Neuronal stem cell (in vitro differentiated cells): ENCODE measurements around the gene SNRPA1.
A peak's percentile ranks its signal among the peaks of the same experiment; 100 is the strongest.

Source experiments
- DNase-seq: peaks from one replicate; pipeline ENCODE4 v3.0.0-alpha.2; 2013; ENCODE audit warnings: low spot score
- H2AFZ ChIP-seq: one replicate; pipeline ENCODE4 v1.6.1; 2013; ENCODE audit warnings: mild to moderate bottlenecking, low read length, inconsistent platforms
- H2AK5ac ChIP-seq: 2 replicates; pipeline ENCODE4 v1.6.1; 2013; ENCODE audit warnings: low read depth, mild to moderate bottlenecking, inconsistent platforms, low read length, moderate library complexity, mixed read lengths
- H2BK120ac ChIP-seq: 2 replicates; pipeline ENCODE4 v1.6.1; 2013; ENCODE audit warnings: low read depth, mild to moderate bottlenecking, inconsistent platforms, low read length, moderate library complexity, mixed read lengths
- H2BK12ac ChIP-seq: one replicate; pipeline ENCODE4 v1.6.1; 2013; ENCODE audit warnings: low read length, inconsistent platforms
- H2BK15ac ChIP-seq: 2 replicates; pipeline ENCODE4 v1.6.1; 2013; ENCODE audit warnings: mild to moderate bottlenecking, low read length, inconsistent platforms, mixed read lengths
- H2BK5ac ChIP-seq: one replicate; pipeline ENCODE4 v1.6.1; 2013; ENCODE audit warnings: inconsistent platforms, mild to moderate bottlenecking, low read length, moderate library complexity
- H3K14ac ChIP-seq: one replicate; pipeline ENCODE4 v1.6.1; 2013; ENCODE audit warnings: low read length, inconsistent platforms
- H3K18ac ChIP-seq: 2 replicates; pipeline ENCODE4 v1.6.1; 2013; ENCODE audit warnings: low read length, inconsistent platforms
- H3K23ac ChIP-seq: 2 replicates; pipeline ENCODE4 v1.6.1; 2013; ENCODE audit warnings: low read depth, mild to moderate bottlenecking, mixed read lengths, low read length, inconsistent platforms; ENCODE audit not compliant: poor library complexity
- H3K27ac ChIP-seq: replicated peaks from 3 replicates; pipeline ENCODE4 v1.5.1; 2013; ENCODE audit warnings: low read length, inconsistent platforms
- H3K27me3 ChIP-seq, 3 experiments: 2 replicates each; pipeline ENCODE4 v1.6.1; 2013; ENCODE audit warnings: low read length in 3 of 3, mild to moderate bottlenecking in 2 of 3, inconsistent platforms in 1 of 3, low read depth in 1 of 3, mixed read lengths in 1 of 3, moderate library complexity in 1 of 3; ENCODE audit not compliant: control insufficient read depth in 3 of 3, insufficient read depth in 3 of 3
- H3K36me3 ChIP-seq, 2 donors: replicated peaks in 1 of 2; 2 replicates each; pipeline ENCODE4 v1.6.1; 2013; ENCODE audit warnings: low read length in 2 of 2; ENCODE audit not compliant: control insufficient read depth in 2 of 2, insufficient read depth in 2 of 2
- H3K4ac ChIP-seq: 2 replicates; pipeline ENCODE4 v1.6.1; 2013; ENCODE audit warnings: inconsistent platforms, mild to moderate bottlenecking, low read length, moderate library complexity
- H3K4me1 ChIP-seq, 2 donors: 1 replicate in 1 of 2; 2 replicates in 1 of 2; pipeline ENCODE4 v1.6.1; 2013; ENCODE audit warnings: low read length in 2 of 2, low read depth in 1 of 2; ENCODE audit not compliant: control insufficient read depth in 2 of 2, insufficient read depth in 1 of 2
- H3K4me2 ChIP-seq: one replicate; pipeline ENCODE4 v1.6.1; 2013; ENCODE audit warnings: mild to moderate bottlenecking, low read length, inconsistent platforms; ENCODE audit not compliant: insufficient read depth, poor library complexity, severe bottlenecking
- H3K4me3 ChIP-seq, 2 donors: 2 replicates each; pipeline ENCODE4 v1.5.1; 2013; ENCODE audit warnings: low read length in 2 of 2, mild to moderate bottlenecking in 2 of 2, inconsistent platforms in 1 of 2, moderate library complexity in 1 of 2
- H3K79me1 ChIP-seq: one replicate; pipeline ENCODE4 v1.6.1; 2013; ENCODE audit warnings: low read depth, mild to moderate bottlenecking, inconsistent platforms, low read length, moderate library complexity
- H3K9ac ChIP-seq: one replicate; pipeline ENCODE4 v1.6.1; 2013; ENCODE audit warnings: mild to moderate bottlenecking, low read depth, low read length, inconsistent platforms; ENCODE audit not compliant: poor library complexity
- H3K9me3 ChIP-seq, 2 donors: replicated peaks in 1 of 2; 2 replicates each; pipeline versions ENCODE3 to v1.6.1; 2013; ENCODE audit warnings: low read length in 2 of 2, mild to moderate bottlenecking in 2 of 2, inconsistent platforms in 1 of 2, low read depth in 1 of 2, mixed read lengths in 1 of 2, moderate library complexity in 1 of 2; ENCODE audit not compliant: control insufficient read depth in 2 of 2, insufficient read depth in 1 of 2
- H4K8ac ChIP-seq: one replicate; pipeline ENCODE4 v1.6.1; 2013; ENCODE audit warnings: low read depth, mild to moderate bottlenecking, inconsistent platforms, low read length, moderate library complexity
- H4K91ac ChIP-seq: one replicate; pipeline ENCODE4 v1.6.1; 2013; ENCODE audit warnings: low read length, low read depth, mild to moderate bottlenecking, inconsistent platforms; ENCODE audit not compliant: poor library complexity
- WGBS, 2 donors: extraction: QIAGEN DNeasy Blood & Tissue Kit; methylation state at CpG; one replicate each; pipeline ENCODE4 v1.1.7; 2013; ENCODE audit warnings: missing lambda C conversion rate in 2 of 2, mixed read lengths in 1 of 2; ENCODE audit not compliant: insufficient read length in 2 of 2, insufficient replicate concordance in 1 of 2; ENCODE audit errors: extremely low coverage in 2 of 2; 5-methylcytosine and 5-hydroxymethylcytosine counted together

Gene SNRPA1

GRCh38 chr15:101251830-101252820 is 42.9 kb downstream of the SNRPA1 start, which contains the start of gene CHSY1:
Gene CHSY1 (minus strand): TSS chr15:101252048. CDS start chr15:101251456, 592 bp downstream.
- no peaks in the 10 kb centered on the region for H3K27me3 ChIP-seq
- H3K4me1 ChIP-seq: peaks cover 9 to 10% of the 10 kb centered on the region in 2 donors
- no peak within 1 kb of the TSS for H4K8ac ChIP-seq
- peak within 1 kb of the TSS; percentile 88 to 98 for H3K4me3 ChIP-seq
- no peak within 1 kb of the TSS for H2BK120ac ChIP-seq
- peak within 1 kb of the TSS; percentile 94 for H3K23ac ChIP-seq
- no CpG with 5 or more reads among the region's 108 CpGs for WGBS, 2 donors
- H2AFZ ChIP-seq: peak within 1 kb of the TSS; percentile 91
- H2AK5ac ChIP-seq: no peak within 1 kb of the TSS
- H3K4me2 ChIP-seq: peak within 1 kb of the TSS; percentile 82
- no peak within 1 kb of the TSS for H2BK5ac ChIP-seq
- H3K36me3 ChIP-seq: peaks cover 2 to 18% of the 10 kb centered on the region in 2 donors
- peak; percentile 74 for DNase-seq
- no peak within 1 kb of the TSS for H3K4ac ChIP-seq
- peak within 1 kb of the TSS; percentile 12 for H2BK15ac ChIP-seq
- H3K9ac ChIP-seq: peak within 1 kb of the TSS; percentile 98
- peak within 1 kb of the TSS; percentile 91 for H3K18ac ChIP-seq
- H3K79me1 ChIP-seq: peaks cover 6% of the 10 kb centered on the region
- no peak within 1 kb of the TSS for H2BK12ac ChIP-seq
- peak within 1 kb of the TSS; percentile 42 for H3K14ac ChIP-seq
- H3K9me3 ChIP-seq: no peaks in the 10 kb centered on the region
- no peak within 1 kb of the TSS for H4K91ac ChIP-seq
- H3K27ac ChIP-seq: no peak within 1 kb of the TSS

- Histone ChIP-seq H2BK120ac (no peak overlapping the region), H3K4ac (no peak overlapping the region), H3K23ac (peak overlapping the region; percentile 94), H2AFZ (peak overlapping the region; percentile 91), H3K36me3 (peaks cover 2 to 27% of the 10 kb centered on the region in 2 donors), H3K27me3 (no peaks in the 10 kb centered on the region), H3K4me1 (peaks cover 9% of the 10 kb centered on the region in 2 donors), H4K91ac (no peak overlapping the region), H4K8ac (no peak overlapping the region), H2BK5ac (no peak overlapping the region), H3K79me1 (peaks cover 6% of the 10 kb centered on the region), H3K18ac (peak overlapping the region; percentile 91), H2BK15ac (no peak overlapping the region), H3K4me3 (peak overlapping the region; percentile 88 to 98), H2BK12ac (no peak overlapping the region), H3K9ac (peak overlapping the region; percentile 98), H3K14ac (peak overlapping the region; percentile 42), H3K4me2 (peak overlapping the region; percentile 82), H3K27ac (no peak overlapping the region), H2AK5ac (no peak overlapping the region), H3K9me3 (no peaks in the 10 kb centered on the region)
- DNase-seq: no peak
- WGBS, 2 donors: no CpG with 5 or more reads among the region's 150 CpGs
These were observed 43.9 kb downstream of the SNRPA1 start for GRCh38 chr15:101250873-101251829.

GRCh38 chr15:101250341-101250831 is 44.7 kb downstream of the SNRPA1 start:
- Histone ChIP-seq H3K27ac (no peak overlapping the region), H2BK120ac (no peak overlapping the region), H2BK5ac (no peak overlapping the region), H3K23ac (no peak overlapping the region), H4K91ac (no peak overlapping the region), H3K79me1 (peaks cover 6% of the 10 kb centered on the region), H3K27me3 (no peaks in the 10 kb centered on the region), H3K4me1 (peaks cover 3 to 9% of the 10 kb centered on the region in 2 donors), H3K4me3 (peak overlapping the region; percentile 88 to 98), H3K9ac (peak overlapping the region; percentile 90), H3K18ac (peak overlapping the region; percentile 82), H2AFZ (peak overlapping the region; percentile 86), H2BK12ac (no peak overlapping the region), H3K14ac (no peak overlapping the region), H2AK5ac (no peak overlapping the region), H3K4ac (no peak overlapping the region), H2BK15ac (no peak overlapping the region), H3K4me2 (peak overlapping the region; percentile 82), H3K36me3 (peaks cover 2 to 35% of the 10 kb centered on the region in 2 donors), H3K9me3 (no peaks in the 10 kb centered on the region), H4K8ac (no peak overlapping the region)
- no CpG with 5 or more reads among the region's 6 CpGs for WGBS, 2 donors
- no peak for DNase-seq
